ENCODE results near the gene ABI1.
A peak's percentile ranks its signal among the peaks of the same experiment; 100 is the strongest.

ABI1 gene

DNA sequence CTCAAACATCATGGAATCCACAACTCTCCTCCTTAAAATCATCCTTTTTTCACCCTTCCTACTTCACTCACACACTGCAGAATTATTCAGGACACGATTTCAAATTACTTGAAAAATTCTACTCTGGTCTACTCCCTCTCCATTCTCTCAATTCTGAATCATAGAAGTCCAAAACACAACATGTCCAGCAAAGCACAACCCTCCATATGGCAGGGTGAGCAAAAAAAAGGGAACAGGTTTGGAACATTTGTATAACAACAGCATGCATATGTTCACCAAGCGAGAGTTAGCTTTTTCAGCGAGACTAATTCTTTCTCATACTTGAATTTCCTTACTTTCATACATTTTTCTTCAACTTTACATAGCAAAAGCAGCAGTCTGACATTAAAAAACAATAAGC, 73.4 kb downstream of the ABI1 start:
- Histone ChIP-seq H3K9me3 (ENCODE audit: control insufficient read depth, low read length) (no peaks in the 10 kb centered on the region), H3K27ac (ENCODE audit: low read depth, low read length, severe bottlenecking) (no peak overlapping the region), H3K36me3 (ENCODE audit: control insufficient read depth, insufficient read depth, low read length) (no peaks in the 10 kb centered on the region), H3K4me3 (ENCODE audit: extremely low read depth, insufficient read depth, low read length, poor library complexity, severe bottlenecking) (no peak overlapping the region), H3K4me1 (ENCODE audit: control insufficient read depth, insufficient read depth, low read length, poor library complexity, severe bottlenecking) (no peaks in the 10 kb centered on the region)
- WGBS, 2 experiments (ENCODE audit: insufficient coverage in 2 of 2), result 82 to 100% methylated on average over 2 to 3 of the region's 3 CpGs

GRCh38 chr10:26781797-26782196, 79.0 kb downstream of the ABI1 start:
- H3K4me1 ChIP-seq (ENCODE audit: control insufficient read depth, insufficient read depth, low read length, poor library complexity, severe bottlenecking), result peaks cover 24% of the 10 kb centered on the region
- H3K36me3 ChIP-seq (ENCODE audit: control insufficient read depth, insufficient read depth, low read length), result no peaks in the 10 kb centered on the region
- peak overlapping the region; percentile 51 for H3K27ac ChIP-seq (ENCODE audit: low read depth, low read length, severe bottlenecking)
- WGBS, 2 experiments (ENCODE audit: insufficient coverage in 2 of 2), result 100% methylated on average over 1 to 2 of the region's 2 CpGs
- no peak overlapping the region for H3K4me3 ChIP-seq (ENCODE audit: extremely low read depth, insufficient read depth, low read length, poor library complexity, severe bottlenecking)
- H3K9me3 ChIP-seq (ENCODE audit: control insufficient read depth, low read length), result no peaks in the 10 kb centered on the region

DNA sequence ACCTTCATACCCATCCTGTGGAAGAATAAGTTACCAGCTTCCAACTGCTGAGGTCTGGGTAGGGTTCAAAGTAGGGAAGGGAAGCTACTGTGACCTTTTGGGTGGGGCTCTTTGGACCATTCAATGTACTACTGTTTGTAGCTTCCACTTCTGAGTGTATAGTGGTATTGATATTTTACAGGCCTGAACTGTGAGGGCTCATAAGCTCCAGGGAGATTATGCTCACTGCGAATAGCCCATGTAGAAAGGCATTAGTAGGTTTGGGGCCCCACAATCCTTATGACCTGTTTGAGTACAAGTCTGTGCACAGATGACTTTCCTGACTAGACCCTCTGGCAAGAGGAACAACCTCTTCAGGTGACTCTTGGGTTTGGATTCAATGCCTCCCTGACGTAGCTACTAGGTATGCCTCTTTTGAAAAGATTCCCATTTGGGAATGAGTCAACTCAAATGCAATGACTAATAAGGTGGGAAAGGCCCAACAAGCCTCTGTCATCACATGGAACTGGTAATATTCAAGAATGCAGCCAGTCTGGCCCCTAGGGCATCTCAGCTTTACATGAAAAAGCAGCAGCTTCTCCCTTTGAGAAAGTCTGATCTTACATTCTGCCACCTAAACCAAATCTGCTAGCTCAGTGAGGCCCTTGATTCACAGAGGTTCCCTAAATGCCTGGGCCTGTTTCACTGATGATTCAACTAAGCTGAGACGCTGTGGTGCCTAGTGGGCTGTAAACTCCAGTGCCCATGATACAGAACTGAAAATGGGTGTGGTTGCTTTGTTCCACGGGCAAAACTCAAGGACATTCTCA, 79.8 kb downstream of the ABI1 start:
- Histone ChIP-seq H3K4me3 (ENCODE audit: extremely low read depth, insufficient read depth, low read length, poor library complexity, severe bottlenecking) (no peak overlapping the region), H3K36me3 (ENCODE audit: control insufficient read depth, insufficient read depth, low read length) (no peaks in the 10 kb centered on the region), H3K4me1 (ENCODE audit: control insufficient read depth, insufficient read depth, low read length, poor library complexity, severe bottlenecking) (peaks cover 27% of the 10 kb centered on the region), H3K9me3 (ENCODE audit: control insufficient read depth, low read length) (no peaks in the 10 kb centered on the region), H3K27ac (ENCODE audit: low read depth, low read length, severe bottlenecking) (peak overlapping the region; percentile 51)
- 90 to 97% methylated on average over 3 of the region's 4 CpGs for WGBS, 2 experiments (ENCODE audit: insufficient coverage in 2 of 2)

- H3K9me3 ChIP-seq (ENCODE audit: control insufficient read depth, low read length), result no peaks in the 10 kb centered on the region
- no peaks in the 10 kb centered on the region for H3K36me3 ChIP-seq (ENCODE audit: control insufficient read depth, insufficient read depth, low read length)
- WGBS, 2 experiments (ENCODE audit: insufficient coverage in 2 of 2), result 95 to 98% methylated on average over 5 to 6 of the region's 8 CpGs
- H3K27ac ChIP-seq (ENCODE audit: low read depth, low read length, severe bottlenecking), result peak overlapping the region; percentile 52
- peaks cover 28% of the 10 kb centered on the region for H3K4me1 ChIP-seq (ENCODE audit: control insufficient read depth, insufficient read depth, low read length, poor library complexity, severe bottlenecking)
- no peak overlapping the region for H3K4me3 ChIP-seq (ENCODE audit: extremely low read depth, insufficient read depth, low read length, poor library complexity, severe bottlenecking)
Measured at GRCh38 chr10:26780106-26780792, 80.5 kb downstream of the ABI1 start.

GRCh38 chr10:26779176-26779860, 81.4 kb downstream of the ABI1 start:
- H3K36me3 ChIP-seq (ENCODE audit: control insufficient read depth, insufficient read depth, low read length), result no peaks in the 10 kb centered on the region
- no peaks in the 10 kb centered on the region for H3K9me3 ChIP-seq (ENCODE audit: control insufficient read depth, low read length)
- 84 to 100% methylated on average over 1 to 4 of the region's 4 CpGs for WGBS, 2 experiments (ENCODE audit: insufficient coverage in 2 of 2)
- peaks cover 28% of the 10 kb centered on the region for H3K4me1 ChIP-seq (ENCODE audit: control insufficient read depth, insufficient read depth, low read length, poor library complexity, severe bottlenecking)
- H3K4me3 ChIP-seq (ENCODE audit: extremely low read depth, insufficient read depth, low read length, poor library complexity, severe bottlenecking), result no peak overlapping the region
- peak overlapping the region; percentile 52 for H3K27ac ChIP-seq (ENCODE audit: low read depth, low read length, severe bottlenecking)

DNA sequence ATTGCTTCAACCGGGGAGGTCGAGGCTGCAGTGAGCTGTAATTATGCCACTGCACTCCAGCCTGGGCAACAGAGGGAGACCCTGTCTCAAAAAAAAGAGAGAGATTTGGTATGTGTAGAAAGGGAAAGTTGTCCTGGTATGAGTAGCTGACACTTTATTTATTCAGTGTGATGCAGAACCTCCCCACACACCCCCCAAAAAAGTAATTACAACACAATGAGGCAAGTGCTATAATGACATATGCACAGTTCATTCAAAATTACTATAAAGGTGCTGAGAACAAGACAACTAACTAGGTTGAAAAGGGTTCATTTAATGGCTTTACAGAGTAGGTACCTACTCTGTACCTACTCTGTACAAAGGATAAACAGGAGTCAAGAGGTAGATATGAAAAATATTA, 83.1 kb downstream of the ABI1 start:
- Histone ChIP-seq H3K9me3 (ENCODE audit: control insufficient read depth, low read length) (no peaks in the 10 kb centered on the region), H3K27ac (ENCODE audit: low read depth, low read length, severe bottlenecking) (no peak overlapping the region), H3K4me1 (ENCODE audit: control insufficient read depth, insufficient read depth, low read length, poor library complexity, severe bottlenecking) (peaks cover 28% of the 10 kb centered on the region), H3K4me3 (ENCODE audit: extremely low read depth, insufficient read depth, low read length, poor library complexity, severe bottlenecking) (no peak overlapping the region), H3K36me3 (ENCODE audit: control insufficient read depth, insufficient read depth, low read length) (no peaks in the 10 kb centered on the region)
- WGBS, 2 experiments (ENCODE audit: insufficient coverage in 2 of 2), result 83 to 100% methylated on average over 2 of the region's 2 CpGs

GRCh38 chr10:26776258-26776657, 84.5 kb downstream of the ABI1 start:
- Histone ChIP-seq H3K9me3 (ENCODE audit: control insufficient read depth, low read length) (no peaks in the 10 kb centered on the region), H3K36me3 (ENCODE audit: control insufficient read depth, insufficient read depth, low read length) (no peaks in the 10 kb centered on the region), H3K4me3 (ENCODE audit: extremely low read depth, insufficient read depth, low read length, poor library complexity, severe bottlenecking) (no peak overlapping the region), H3K4me1 (ENCODE audit: control insufficient read depth, insufficient read depth, low read length, poor library complexity, severe bottlenecking) (peaks cover 22% of the 10 kb centered on the region), H3K27ac (ENCODE audit: low read depth, low read length, severe bottlenecking) (peak overlapping the region; percentile 34)
- 100% methylated on average over 1 of the region's 1 CpG for WGBS, 2 experiments (ENCODE audit: insufficient coverage in 2 of 2)

DNA sequence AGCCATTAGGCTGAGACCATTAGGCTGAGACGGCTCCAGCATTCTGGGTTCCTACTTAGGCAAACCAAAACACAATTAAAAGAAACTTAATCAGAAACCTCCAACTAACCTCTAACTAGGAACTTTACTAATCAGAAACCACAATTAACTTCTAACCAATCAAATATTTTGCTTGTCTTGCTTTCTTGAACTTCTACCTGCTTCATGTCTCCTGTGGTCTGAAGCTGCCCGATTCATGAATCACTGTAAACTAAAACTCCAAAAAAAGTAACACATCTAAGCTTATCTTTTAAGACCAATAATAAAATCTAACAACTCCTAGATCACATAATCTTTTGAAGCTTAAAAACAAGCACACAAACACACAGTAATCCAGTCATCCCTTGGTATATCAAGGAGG, 87.1 kb downstream of the ABI1 start:
- Histone ChIP-seq H3K9me3 (ENCODE audit: control insufficient read depth, low read length) (no peaks in the 10 kb centered on the region), H3K27ac (ENCODE audit: low read depth, low read length, severe bottlenecking) (no peak overlapping the region), H3K36me3 (ENCODE audit: control insufficient read depth, insufficient read depth, low read length) (peaks cover 2% of the 10 kb centered on the region), H3K4me1 (ENCODE audit: control insufficient read depth, insufficient read depth, low read length, poor library complexity, severe bottlenecking) (peaks cover 5% of the 10 kb centered on the region), H3K4me3 (ENCODE audit: extremely low read depth, insufficient read depth, low read length, poor library complexity, severe bottlenecking) (no peak overlapping the region)
- 94% methylated on average over 2 of the region's 2 CpGs for WGBS, 2 experiments (ENCODE audit: insufficient coverage in 2 of 2)

GRCh38 chr10:26770069-26770468, 90.7 kb downstream of the ABI1 start:
- no peak overlapping the region for H3K4me3 ChIP-seq (ENCODE audit: extremely low read depth, insufficient read depth, low read length, poor library complexity, severe bottlenecking)
- H3K4me1 ChIP-seq (ENCODE audit: control insufficient read depth, insufficient read depth, low read length, poor library complexity, severe bottlenecking), result no peaks in the 10 kb centered on the region
- WGBS, 2 experiments (ENCODE audit: insufficient coverage in 2 of 2), result 84 to 100% methylated on average over 2 to 3 of the region's 4 CpGs
- H3K27ac ChIP-seq (ENCODE audit: low read depth, low read length, severe bottlenecking), result no peak overlapping the region
- no peaks in the 10 kb centered on the region for H3K9me3 ChIP-seq (ENCODE audit: control insufficient read depth, low read length)
- peaks cover 9% of the 10 kb centered on the region for H3K36me3 ChIP-seq (ENCODE audit: control insufficient read depth, insufficient read depth, low read length)

DNA sequence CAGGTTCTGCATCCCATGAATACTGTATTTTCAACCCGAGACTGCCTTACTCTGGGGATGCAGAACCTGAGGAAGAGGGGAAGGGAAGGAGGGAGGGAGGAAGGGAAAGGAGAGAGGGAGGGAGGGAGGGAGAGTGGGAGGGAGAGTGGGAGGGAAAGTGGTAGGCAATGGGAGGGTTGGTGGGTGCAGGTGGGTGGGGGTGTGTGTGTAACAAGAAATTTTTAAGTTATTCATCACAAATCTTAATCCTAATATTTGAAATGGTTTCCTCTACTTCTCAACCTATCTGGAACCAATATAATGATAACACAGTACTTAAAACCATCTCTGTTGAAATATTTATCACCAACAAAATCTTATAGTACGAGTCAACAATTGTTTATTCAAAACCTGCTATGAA, 95.2 kb downstream of the ABI1 start:
- Histone ChIP-seq H3K4me1 (ENCODE audit: control insufficient read depth, insufficient read depth, low read length, poor library complexity, severe bottlenecking) (no peaks in the 10 kb centered on the region), H3K36me3 (ENCODE audit: control insufficient read depth, insufficient read depth, low read length) (peaks cover 37% of the 10 kb centered on the region), H3K9me3 (ENCODE audit: control insufficient read depth, low read length) (no peaks in the 10 kb centered on the region), H3K4me3 (ENCODE audit: extremely low read depth, insufficient read depth, low read length, poor library complexity, severe bottlenecking) (no peak overlapping the region), H3K27ac (ENCODE audit: low read depth, low read length, severe bottlenecking) (no peak overlapping the region)
- WGBS, 2 experiments (ENCODE audit: insufficient coverage in 2 of 2), result 80 to 100% methylated on average over 1 of the region's 2 CpGs

Measured in mesodermal cell (in vitro differentiated cells).